HG02981 (cell line): ENCODE measurements around the gene RARRES2.
A peak's percentile ranks its signal among the peaks of the same experiment; 100 is the strongest.

Experiments used
- ATAC-seq: cut with Tn5 transposase; IDR thresholded peaks from one replicate; pipeline ENCODE4 v1.9.1; 2021; ENCODE audit warnings: mild to moderate bottlenecking, moderate library complexity; ENCODE audit not compliant: unreplicated experiment

The RARRES2 gene

GRCh38 chr7:150338166-150338829, 3.1 kb downstream of the RARRES2 start:
- no peak for ATAC-seq

- ATAC-seq: no peak
Measured at GRCh38 chr7:150337659-150338081, 3.8 kb downstream of the RARRES2 start.

- ATAC-seq: no peak
Measured at GRCh38 chr7:150337179-150337578, 4.2 kb downstream of the RARRES2 start.

- no peak for ATAC-seq
Measured at GRCh38 chr7:150336746-150337145, 4.7 kb downstream of the RARRES2 start.

GRCh38 chr7:150335774-150336112, 5.7 kb downstream of the RARRES2 start:
- no peak for ATAC-seq

- no peak for ATAC-seq
Measured at GRCh38 chr7:150335108-150335773, 6.2 kb downstream of the RARRES2 start.

GRCh38 chr7:150334108-150334507, 7.3 kb downstream of the RARRES2 start:
- ATAC-seq: no peak

GRCh38 chr7:150333659-150334058, 7.8 kb downstream of the RARRES2 start:
- no peak for ATAC-seq

GRCh38 chr7:150332852-150333635, 8.4 kb downstream of the RARRES2 start:
- ATAC-seq: no peak

GRCh38 chr7:150330211-150330885, 11.1 kb downstream of the RARRES2 start:
- ATAC-seq: no peak

GRCh38 chr7:150329331-150330120, 11.9 kb downstream of the RARRES2 start:
- no peak for ATAC-seq

GRCh38 chr7:150327308-150327707, 14.1 kb downstream of the RARRES2 start:
- ATAC-seq: no peak

- no peak for ATAC-seq
Measured at GRCh38 chr7:150326657-150327268, 14.7 kb downstream of the RARRES2 start.

GRCh38 chr7:150325901-150326300, 15.5 kb downstream of the RARRES2 start:
- ATAC-seq: no peak

- ATAC-seq: no peak
Measured at GRCh38 chr7:150325110-150325611, 16.3 kb downstream of the RARRES2 start.

- ATAC-seq: no peak
Measured at GRCh38 chr7:150324373-150324961, 17.0 kb downstream of the RARRES2 start.

- peak; percentile 17 for ATAC-seq
Measured at GRCh38 chr7:150323682-150324372, 17.6 kb downstream of the RARRES2 start.

GRCh38 chr7:150322833-150323681, 18.4 kb downstream of the RARRES2 start, which contains the start of the genes ACTR3C and LRRC61:
TSS of gene ACTR3C (minus strand) at chr7:150323545. CDS start at chr7:150295296, 28,249 bp downstream.
TSS of gene LRRC61 (plus strand) at chr7:150323355. CDS start at chr7:150336862, 13,507 bp downstream.
- ATAC-seq: peak; percentile 60
